Bronchial epithelial cell (primary cell): ENCODE data around the gene NXN. TPM values are rescaled to one million over a fixed set of nuclear protein-coding genes. Genes with fewer than 3 reads are reported as not detected.
"Not testable (repeated sequence)": the region's sequence is repeated elsewhere in the genome, so short reads cannot be mapped to it uniquely, and the experiment has no call there.

Experiments
- DNase-seq: peaks from one replicate; pipeline ENCODE4 v3.0.0-alpha.2; 2010; ENCODE audit warnings: low read depth
- FAIRE-seq: peaks from 2 replicates; lab custom pipeline; 2011; peaks lifted over from hg19 to GRCh38; lab: Jason Lieb, UNC
- H3K27me3 ChIP-seq: 2 replicates; pipeline ENCODE4 v1.5.1; 2011; ENCODE audit warnings: low read length; ENCODE audit not compliant: control insufficient read depth, insufficient read depth
- H3K36me3 ChIP-seq: 2 replicates; pipeline ENCODE4 v1.5.1; 2011; ENCODE audit warnings: low read length; ENCODE audit not compliant: control insufficient read depth, insufficient read depth
- H3K4me3 ChIP-seq: 2 replicates; pipeline ENCODE4 v1.5.1; 2011; ENCODE audit warnings: mild to moderate bottlenecking, low read depth, low read length, control low read depth
- total RNA-seq: library from RNA; depleted of rRNA; stranded (reverse); fragments of >200 nt; gene quantifications from 2 replicates; pipeline ENCODE4 v1.2.1, GENCODE V29; 2014
- TF ChIP-seq, protein P1 (sequence below): IDR thresholded peaks from 2 replicates; pipeline ENCODE4 v1.5.1; 2011; ENCODE audit warnings: mild to moderate bottlenecking, moderate library complexity, low read length, control low read depth, inconsistent platforms; ENCODE audit not compliant: insufficient read depth, severe bottlenecking

NXN gene
- total RNA-seq, 1 donor from 2014 or later, result 70.3 TPM

DNA sequence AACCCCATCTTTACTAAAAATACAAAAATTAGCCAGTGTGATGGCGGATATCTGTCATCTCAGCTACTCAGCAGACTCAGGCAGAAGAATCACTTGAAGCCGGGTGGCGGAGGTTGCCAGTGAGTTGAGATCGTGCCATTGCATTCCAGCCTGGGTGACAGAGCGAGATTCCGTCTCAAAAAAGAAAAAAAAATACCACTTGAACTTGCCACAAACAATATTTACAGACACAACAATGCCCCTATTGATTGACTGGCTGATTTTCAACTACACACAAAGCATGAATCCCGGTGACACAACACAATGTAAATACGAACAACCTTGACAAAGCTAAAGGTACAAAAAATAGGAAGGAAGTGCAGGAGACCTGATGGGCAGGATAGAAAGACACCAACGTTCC is 49.3 kb downstream of the NXN start:
- H3K27me3 ChIP-seq, result no peaks in the 10 kb centered on the region
- TF ChIP-seq, protein P1, sequence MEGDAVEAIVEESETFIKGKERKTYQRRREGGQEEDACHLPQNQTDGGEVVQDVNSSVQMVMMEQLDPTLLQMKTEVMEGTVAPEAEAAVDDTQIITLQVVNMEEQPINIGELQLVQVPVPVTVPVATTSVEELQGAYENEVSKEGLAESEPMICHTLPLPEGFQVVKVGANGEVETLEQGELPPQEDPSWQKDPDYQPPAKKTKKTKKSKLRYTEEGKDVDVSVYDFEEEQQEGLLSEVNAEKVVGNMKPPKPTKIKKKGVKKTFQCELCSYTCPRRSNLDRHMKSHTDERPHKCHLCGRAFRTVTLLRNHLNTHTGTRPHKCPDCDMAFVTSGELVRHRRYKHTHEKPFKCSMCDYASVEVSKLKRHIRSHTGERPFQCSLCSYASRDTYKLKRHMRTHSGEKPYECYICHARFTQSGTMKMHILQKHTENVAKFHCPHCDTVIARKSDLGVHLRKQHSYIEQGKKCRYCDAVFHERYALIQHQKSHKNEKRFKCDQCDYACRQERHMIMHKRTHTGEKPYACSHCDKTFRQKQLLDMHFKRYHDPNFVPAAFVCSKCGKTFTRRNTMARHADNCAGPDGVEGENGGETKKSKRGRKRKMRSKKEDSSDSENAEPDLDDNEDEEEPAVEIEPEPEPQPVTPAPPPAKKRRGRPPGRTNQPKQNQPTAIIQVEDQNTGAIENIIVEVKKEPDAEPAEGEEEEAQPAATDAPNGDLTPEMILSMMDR, result no peak
- no peak overlapping the region for H3K4me3 ChIP-seq
- FAIRE-seq (no peak), DNase-seq (no peak)
- H3K36me3 ChIP-seq, result peaks cover 5% of the 10 kb centered on the region

DNA sequence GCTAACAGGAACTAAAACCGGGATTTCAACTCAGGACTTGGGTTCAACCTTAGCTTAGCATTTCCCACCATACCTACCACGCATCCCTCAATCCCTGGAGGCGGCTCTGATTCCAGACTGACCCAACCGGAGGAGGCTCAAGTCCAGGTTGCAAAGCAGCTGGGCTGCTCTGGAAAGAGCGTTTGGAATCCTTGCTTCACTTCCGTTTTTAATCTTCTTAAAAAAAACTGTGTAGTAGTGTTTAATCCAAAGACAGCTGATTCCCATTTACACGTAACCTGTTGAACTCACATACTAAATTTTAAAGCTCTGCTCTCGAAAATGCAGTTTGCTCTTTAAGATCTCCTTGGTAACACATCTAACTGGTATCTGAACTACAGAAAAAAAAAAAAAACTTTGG is 50.0 kb downstream of the NXN start:
- DNase-seq, result no peak
- TF ChIP-seq, protein P1, result no peak
- Histone ChIP-seq H3K4me3 (no peak overlapping the region), H3K27me3 (no peaks in the 10 kb centered on the region), H3K36me3 (peaks cover 5% of the 10 kb centered on the region)
- FAIRE-seq, result no peak

DNA sequence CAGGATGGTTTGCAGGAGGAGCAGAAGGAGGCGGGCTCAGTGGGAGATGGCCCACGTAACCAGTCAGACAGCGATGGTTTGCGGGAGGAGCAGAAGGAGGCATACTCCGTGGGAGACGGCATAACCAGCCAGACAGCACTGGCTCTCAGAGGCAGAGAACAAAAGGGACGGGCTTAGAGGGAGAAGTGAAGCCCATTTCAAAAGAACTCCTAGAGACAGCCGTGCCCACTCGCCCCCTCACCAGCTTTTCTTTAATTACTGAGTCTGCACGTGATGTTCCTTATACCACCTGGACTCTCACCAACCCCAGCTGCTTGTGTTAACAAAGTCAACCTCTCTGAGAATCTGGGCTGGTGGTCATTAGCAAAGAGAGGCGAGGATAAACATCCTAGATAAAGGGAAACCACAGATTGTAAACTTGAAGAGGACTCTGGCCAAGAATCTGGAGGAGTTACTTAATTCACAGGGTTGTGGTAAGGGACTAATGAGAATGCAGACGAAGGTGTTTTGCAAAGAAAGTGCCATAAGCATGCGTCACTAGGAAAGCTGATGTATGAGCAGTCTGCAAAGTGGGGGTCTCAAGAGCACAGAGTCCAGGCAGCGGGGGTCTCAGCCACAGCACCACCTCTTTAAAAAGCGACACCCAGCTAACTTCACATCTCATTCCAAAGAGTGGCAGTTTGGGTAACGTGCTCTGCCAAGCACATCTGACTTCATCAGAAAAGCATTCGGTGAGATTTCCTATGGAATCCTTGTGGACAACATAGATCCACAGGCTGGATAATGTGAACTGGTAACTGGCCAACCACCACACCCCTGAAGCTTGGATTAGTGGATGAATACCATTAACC is 51.7 kb downstream of the NXN start:
- DNase-seq (peak; percentile 91), FAIRE-seq (peak; percentile 60)
- H3K27me3 ChIP-seq, result no peaks in the 10 kb centered on the region
- peaks cover 7% of the 10 kb centered on the region for H3K36me3 ChIP-seq
- no peak overlapping the region for H3K4me3 ChIP-seq
- TF ChIP-seq, protein P1, result no peak

DNA sequence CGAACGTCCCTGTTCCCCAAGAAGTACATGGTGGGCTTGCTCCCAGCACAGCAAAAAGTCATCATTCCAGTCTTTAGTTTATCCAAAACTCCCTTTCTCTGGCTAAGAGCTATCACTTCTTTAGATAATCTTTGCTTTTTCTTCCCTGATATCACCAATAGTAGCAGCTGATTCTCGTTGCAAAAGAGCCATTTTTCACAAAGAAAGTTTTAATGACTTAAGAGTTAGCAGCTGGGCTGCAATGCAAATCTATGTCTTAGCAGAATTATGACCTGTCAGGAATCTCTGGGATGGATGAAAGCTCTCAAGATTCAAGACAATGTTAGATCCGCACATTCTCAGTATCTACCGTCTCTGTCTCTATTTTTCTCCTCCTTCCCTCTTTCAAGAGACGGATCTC is 53.8 kb downstream of the NXN start:
- no peak overlapping the region for H3K4me3 ChIP-seq
- peaks cover 6% of the 10 kb centered on the region for H3K36me3 ChIP-seq
- no peak for DNase-seq
- TF ChIP-seq, protein P1, result no peak
- H3K27me3 ChIP-seq, result no peaks in the 10 kb centered on the region
- no peak for FAIRE-seq

DNA sequence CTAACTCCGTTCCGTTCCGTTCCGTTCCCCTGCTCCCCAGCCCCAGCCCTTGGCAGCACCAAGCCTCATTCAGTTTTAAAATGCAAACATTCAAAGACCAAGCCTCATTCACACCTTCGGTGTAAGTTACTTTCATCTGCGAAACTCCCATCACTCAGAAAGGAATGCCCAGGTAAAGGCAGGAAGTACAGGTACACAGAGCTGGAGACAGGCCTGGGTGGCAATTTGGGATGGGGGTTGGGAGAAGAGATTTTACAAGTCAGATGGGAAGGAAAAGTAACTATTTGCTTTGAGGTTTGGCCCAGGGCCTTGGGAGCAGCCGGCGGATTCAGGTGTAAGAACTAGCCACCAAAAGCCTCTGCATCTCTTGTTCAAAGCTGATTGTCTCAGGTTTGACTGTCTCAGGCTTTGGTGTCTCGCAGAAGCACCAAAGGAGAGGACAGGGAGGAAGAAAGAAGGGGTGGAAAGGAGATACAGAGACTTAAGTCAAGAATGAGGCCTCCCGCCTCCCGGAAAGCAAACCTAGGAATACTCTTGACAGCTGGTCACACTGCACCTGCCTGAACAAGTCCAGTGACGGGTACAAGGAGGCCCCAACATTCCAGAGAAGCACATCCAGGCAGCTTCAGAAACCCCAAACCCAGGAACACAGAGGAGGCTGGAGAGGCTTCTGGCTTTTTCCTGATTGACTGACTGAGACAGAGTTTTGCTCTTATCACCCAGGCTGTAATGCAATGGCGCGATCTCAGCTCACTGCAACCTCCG is 54.7 kb downstream of the NXN start:
- TF ChIP-seq, protein P1, result no peak
- FAIRE-seq (peak; percentile 93), DNase-seq (peak; percentile 94)
- Histone ChIP-seq H3K4me3 (no peak overlapping the region), H3K36me3 (peaks cover 6% of the 10 kb centered on the region), H3K27me3 (no peaks in the 10 kb centered on the region)

DNA sequence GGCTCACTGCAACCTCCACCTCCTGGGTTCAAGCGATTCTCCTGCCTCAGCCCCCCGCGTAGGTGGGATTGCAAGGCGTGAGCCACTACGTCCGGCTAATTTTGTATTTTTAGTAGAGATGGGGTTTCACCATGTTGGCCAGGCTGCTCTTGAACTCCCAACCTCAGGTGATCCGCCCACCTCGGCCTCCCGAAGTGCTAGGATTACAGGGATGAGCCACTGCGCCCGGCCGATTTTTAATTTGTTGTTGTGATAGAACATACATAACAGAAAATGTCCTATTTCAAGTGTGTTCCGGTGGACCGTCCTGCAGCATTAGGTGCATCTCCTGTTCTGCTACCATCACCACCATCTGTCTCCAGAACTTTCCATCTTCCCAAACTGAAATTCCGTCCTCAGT is 55.3 kb downstream of the NXN start:
- not testable (repeated sequence) for FAIRE-seq, H3K4me3 ChIP-seq, DNase-seq, H3K27me3 ChIP-seq, H3K36me3 ChIP-seq
